GM12878 (cell line): ENCODE results near the gene AP4S1. TPM values are rescaled to one million over a fixed set of nuclear protein-coding genes. Genes with fewer than 3 reads are reported as not detected.

ENCODE experiments used
- BCL11A ChIP-seq: IDR thresholded peaks from 2 replicates; pipeline ENCODE4 v1.6.1; 2011; ENCODE audit warnings: low read depth, low read length
- BHLHE40 ChIP-seq, 2 experiments: fragments of 450-650 bp in 1 of 2; IDR thresholded peaks; 2 replicates each; pipeline ENCODE4 v1.6.1; 2011 to 2017; ENCODE audit warnings: low read depth in 2 of 2, borderline replicate concordance in 1 of 2, improper control_type of control experiment in 1 of 2, low read length in 1 of 2, mild to moderate bottlenecking in 1 of 2
- CHD2 ChIP-seq: IDR thresholded peaks from 2 replicates; pipeline ENCODE4 v1.6.1; 2011; ENCODE audit warnings: low read depth, low read length, improper control_type of control experiment, borderline replicate concordance
- CREB1 ChIP-seq: IDR thresholded peaks from 2 replicates; pipeline ENCODE4 v1.6.1; 2012; ENCODE audit warnings: low read depth, mild to moderate bottlenecking, inconsistent platforms
- DPF2 ChIP-seq: fragments of 450-650 bp; IDR thresholded peaks from 2 replicates; pipeline ENCODE4 v1.6.1; 2017; ENCODE audit warnings: mild to moderate bottlenecking
- FOXK2 ChIP-seq: fragments of 450-650 bp; IDR thresholded peaks from 2 replicates; pipeline ENCODE4 v1.6.1; 2017; ENCODE audit warnings: mild to moderate bottlenecking, moderate library complexity
- HCFC1 ChIP-seq: fragments of 150-350 bp; IDR thresholded peaks from 2 replicates; pipeline ENCODE4 v1.6.1; 2014; ENCODE audit warnings: low read length
- HDAC2 ChIP-seq: fragments of 200-600 bp; sonication (generic); IDR thresholded peaks from 2 replicates; pipeline ENCODE4 v1.6.1; 2017
- KAT2A ChIP-seq: conservative IDR thresholded peaks from 2 replicates; pipeline ENCODE4 v1.6.1; 2011; ENCODE audit warnings: low read depth, low read length; ENCODE audit not compliant: control insufficient read depth
- KLF5 ChIP-seq: fragments of 450-650 bp; IDR thresholded peaks from 2 replicates; pipeline ENCODE4 v1.6.1; 2014; ENCODE audit warnings: mild to moderate bottlenecking; ENCODE audit not compliant: partially characterized antibody
- MTA3 ChIP-seq: IDR thresholded peaks from 2 replicates; pipeline ENCODE4 v1.6.1; 2012; ENCODE audit warnings: low read length, inconsistent platforms, borderline replicate concordance
- MXI1 ChIP-seq: fragments of 150-350 bp; IDR thresholded peaks from 2 replicates; pipeline ENCODE4 v1.6.1; 2011; ENCODE audit warnings: low read depth, mild to moderate bottlenecking, inconsistent platforms, low read length, improper control_type of control experiment
- NFIC ChIP-seq: IDR thresholded peaks from 2 replicates; pipeline ENCODE4 v1.6.1; 2012; ENCODE audit warnings: low read depth, mild to moderate bottlenecking, inconsistent platforms, low read length, moderate library complexity
- NFYB ChIP-seq: IDR thresholded peaks from 2 replicates; pipeline ENCODE4 v1.6.1; 2011; ENCODE audit warnings: low read depth, mild to moderate bottlenecking, low read length, improper control_type of control experiment, moderate library complexity; ENCODE audit not compliant: insufficient read depth
- PAX5 ChIP-seq: IDR thresholded peaks from 2 replicates; pipeline ENCODE4 v1.6.1; 2011; ENCODE audit warnings: low read depth, low read length, borderline replicate concordance
- POLR2AphosphoS2 ChIP-seq: IDR thresholded peaks from 2 replicates; pipeline ENCODE4 v1.6.1; 2011; ENCODE audit warnings: low read depth, mild to moderate bottlenecking, low read length, improper control_type of control experiment, moderate library complexity
- RELB ChIP-seq: fragments of 450-650 bp; IDR thresholded peaks from 2 replicates; pipeline ENCODE4 v1.6.1; 2017; ENCODE audit warnings: low read depth, mild to moderate bottlenecking, moderate library complexity
- SMAD1 ChIP-seq: fragments of 450-650 bp; IDR thresholded peaks from 2 replicates; pipeline ENCODE4 v1.6.1; 2018; ENCODE audit warnings: mild to moderate bottlenecking, low read depth; ENCODE audit not compliant: partially characterized antibody
- STAT1 ChIP-seq: fragments of 450-650 bp; conservative IDR thresholded peaks from 2 replicates; pipeline ENCODE4 v1.6.1; 2014; ENCODE audit warnings: antibody characterized with exemption, mild to moderate bottlenecking
- TARDBP ChIP-seq: IDR thresholded peaks from 2 replicates; pipeline ENCODE4 v1.6.1; 2016; ENCODE audit warnings: borderline replicate concordance
- YBX1 ChIP-seq: fragments of 450-650 bp; IDR thresholded peaks from 2 replicates; pipeline ENCODE4 v1.6.1; 2016; ENCODE audit warnings: antibody characterized with exemption
- ZNF207 ChIP-seq: fragments of 450-650 bp; IDR thresholded peaks from 2 replicates; pipeline ENCODE4 v1.6.1; 2014; ENCODE audit warnings: antibody characterized with exemption, mild to moderate bottlenecking, borderline replicate concordance
- ZNF217 ChIP-seq: fragments of 450-650 bp; IDR thresholded peaks from 2 replicates; pipeline ENCODE4 v1.6.1; 2017; ENCODE audit warnings: antibody characterized with exemption, mild to moderate bottlenecking
- ZNF274 ChIP-seq: IDR thresholded peaks from one replicate; pipeline ENCODE4 v1.8.0; 2011; ENCODE audit not compliant: insufficient read length, insufficient read depth
- polyA plus RNA-seq, 11 experiments: library from polyadenylated mRNA; depleted of rRNA in 4 of 11; unstranded in 6 of 11; stranded (reverse) in 5 of 11; fragments of >200 nt; fragmentation: Nextera tagmentation in 4 of 11; fragmentation: Illumina TruSeq in 1 of 11; extraction: Ambion mirVana in 4 of 11; extraction: Trizol in 1 of 11; gene quantifications; 1 replicate in 1 of 11; 2 replicates in 10 of 11; pipeline versions ENCODE4 v1.2.1 to v1.2.3, GENCODE V29; 2011 to 2016; ENCODE audit warnings: inconsistent platforms in 2 of 11, missing spikeins in 2 of 11, low read depth in 1 of 11
- total RNA-seq, 4 experiments: library from RNA; depleted of rRNA in 3 of 4; stranded (reverse); fragments of >200 nt in 3 of 4; fragmentation: Illumina TruSeq in 1 of 4; extraction: Trizol in 1 of 4; gene quantifications; 2 replicates each; pipeline versions ENCODE4 v1.2.1 to v1.2.3, GENCODE V29; 2013 to 2021
- TF ChIP-seq, protein P1 (sequence below): IDR thresholded peaks from 2 replicates; pipeline ENCODE4 v1.6.1; 2011; ENCODE audit warnings: borderline replicate concordance, low read depth, mild to moderate bottlenecking, moderate library complexity, mixed read lengths, low read length; ENCODE audit not compliant: insufficient read depth; ENCODE audit errors: extremely low read length
- TF ChIP-seq, protein P2 (sequence below): IDR thresholded peaks from 2 replicates; pipeline ENCODE4 v1.6.1; 2011; ENCODE audit warnings: mild to moderate bottlenecking, low read depth, low read length, moderate library complexity; ENCODE audit not compliant: insufficient replicate concordance
- TF ChIP-seq, protein P3 (sequence below): IDR thresholded peaks from 2 replicates; pipeline ENCODE4 v1.6.1; 2012; ENCODE audit warnings: low read length, inconsistent platforms

AP4S1 gene
- total and polyA plus RNA-seq, 10 of the 15 experiments (the other 5 are each of a cell fraction or from before 2014, with no cell fraction given), result 3.6 to 9.0 (median 5.7) TPM

- peak; percentile 72 for TF ChIP-seq RELB
- TF ChIP-seq HDAC2, result no peak
- TF ChIP-seq POLR2AphosphoS2, result no peak
- peak in 1 of 2 experiments; percentile 4; a peak in 1 of 4 replicates for TF ChIP-seq BHLHE40 (IDR thresholded peaks at IDR 0.05; ENCODE audit: borderline replicate concordance in 1 of 2, low read depth in 2 of 2, low read length in 1 of 2)
- no peak for TF ChIP-seq BCL11A
- TF ChIP-seq DPF2, result peak; percentile 22; the same call in 1 of the 2 replicates
- TF ChIP-seq KAT2A, result no peak
- TF ChIP-seq MTA3, result no peak
- TF ChIP-seq KLF5, result peak; percentile 21
- 0 out of 2 replicates have a peak, but pooled peaks have one; percentile 1 for TF ChIP-seq CHD2
- TF ChIP-seq, protein P1, sequence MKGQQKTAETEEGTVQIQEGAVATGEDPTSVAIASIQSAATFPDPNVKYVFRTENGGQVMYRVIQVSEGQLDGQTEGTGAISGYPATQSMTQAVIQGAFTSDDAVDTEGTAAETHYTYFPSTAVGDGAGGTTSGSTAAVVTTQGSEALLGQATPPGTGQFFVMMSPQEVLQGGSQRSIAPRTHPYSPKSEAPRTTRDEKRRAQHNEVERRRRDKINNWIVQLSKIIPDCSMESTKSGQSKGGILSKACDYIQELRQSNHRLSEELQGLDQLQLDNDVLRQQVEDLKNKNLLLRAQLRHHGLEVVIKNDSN, result no peak
- TF ChIP-seq, protein P2, sequence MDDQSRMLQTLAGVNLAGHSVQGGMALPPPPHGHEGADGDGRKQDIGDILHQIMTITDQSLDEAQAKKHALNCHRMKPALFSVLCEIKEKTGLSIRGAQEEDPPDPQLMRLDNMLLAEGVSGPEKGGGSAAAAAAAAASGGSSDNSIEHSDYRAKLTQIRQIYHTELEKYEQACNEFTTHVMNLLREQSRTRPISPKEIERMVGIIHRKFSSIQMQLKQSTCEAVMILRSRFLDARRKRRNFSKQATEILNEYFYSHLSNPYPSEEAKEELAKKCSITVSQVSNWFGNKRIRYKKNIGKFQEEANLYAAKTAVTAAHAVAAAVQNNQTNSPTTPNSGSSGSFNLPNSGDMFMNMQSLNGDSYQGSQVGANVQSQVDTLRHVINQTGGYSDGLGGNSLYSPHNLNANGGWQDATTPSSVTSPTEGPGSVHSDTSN, result no peak
- no peak for TF ChIP-seq YBX1
- no peak for TF ChIP-seq TARDBP
- TF ChIP-seq HCFC1, result no peak; the same call in 1 of the 2 replicates
- TF ChIP-seq, protein P3, sequence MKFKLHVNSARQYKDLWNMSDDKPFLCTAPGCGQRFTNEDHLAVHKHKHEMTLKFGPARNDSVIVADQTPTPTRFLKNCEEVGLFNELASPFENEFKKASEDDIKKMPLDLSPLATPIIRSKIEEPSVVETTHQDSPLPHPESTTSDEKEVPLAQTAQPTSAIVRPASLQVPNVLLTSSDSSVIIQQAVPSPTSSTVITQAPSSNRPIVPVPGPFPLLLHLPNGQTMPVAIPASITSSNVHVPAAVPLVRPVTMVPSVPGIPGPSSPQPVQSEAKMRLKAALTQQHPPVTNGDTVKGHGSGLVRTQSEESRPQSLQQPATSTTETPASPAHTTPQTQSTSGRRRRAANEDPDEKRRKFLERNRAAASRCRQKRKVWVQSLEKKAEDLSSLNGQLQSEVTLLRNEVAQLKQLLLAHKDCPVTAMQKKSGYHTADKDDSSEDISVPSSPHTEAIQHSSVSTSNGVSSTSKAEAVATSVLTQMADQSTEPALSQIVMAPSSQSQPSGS, result no peak
- TF ChIP-seq PAX5, result no peak; the same call in 1 of the 2 replicates
- peak; percentile 95 for TF ChIP-seq SMAD1
- peak; percentile 44 for TF ChIP-seq MXI1
- no peak for TF ChIP-seq ZNF274
- no peak; the same call in 1 of the 2 replicates for TF ChIP-seq ZNF207
- TF ChIP-seq ZNF217, result no peak
- TF ChIP-seq FOXK2, result no peak
- peak; percentile 36; the same call in 1 of the 2 replicates for TF ChIP-seq NFYB
- peak; percentile 28; the same call in 1 of the 2 replicates for TF ChIP-seq NFIC
- TF ChIP-seq STAT1, result no peak
- peak; percentile 33; the same call in 1 of the 2 replicates for TF ChIP-seq CREB1
Measured at GRCh38 chr14:31026450-31027235, 1.2 kb downstream of the AP4S1 start (continued).
